Measurements from ENCODE around the gene ADRA1B. TPM values are rescaled to one million over a fixed set of nuclear protein-coding genes. Genes with fewer than 3 reads are reported as not detected.
"Not testable (repeated sequence)": the region's sequence is repeated elsewhere in the genome, so short reads cannot be mapped to it uniquely, and the experiment has no call there.

The ADRA1B gene
- polyA plus RNA-seq, 1 donor from 2014 or later: not detected

DNA sequence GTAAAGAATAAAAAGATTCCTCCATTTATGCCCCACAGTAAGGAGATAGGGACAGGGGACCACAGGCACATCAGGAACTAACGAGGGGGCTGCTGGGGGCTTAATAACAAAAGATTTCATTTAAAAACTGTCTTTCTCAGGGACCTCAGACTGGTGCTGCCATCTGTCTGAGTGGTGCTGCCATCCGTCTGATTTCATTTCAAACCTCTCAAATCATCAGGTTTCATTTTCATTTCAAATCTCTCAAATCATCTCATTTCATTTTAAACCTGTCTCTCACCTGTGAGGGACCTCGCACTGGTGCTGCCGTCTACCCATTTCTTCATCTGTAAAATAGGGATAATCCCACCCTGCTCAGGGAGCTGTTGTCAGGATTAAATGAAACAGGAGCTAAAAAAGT, 45.9 kb downstream of the ADRA1B start:
- Mint-ChIP-seq H3K9me3 (no peaks in the 10 kb centered on the region), H3K27me3 (peaks cover 5% of the 10 kb centered on the region), H3K27ac (no peak overlapping the region), H3K4me1 (peaks cover 0 to 2% (median 0%) of the 10 kb centered on the region in 3 donors), H3K4me3 (no peak overlapping the region), H3K36me3 (no peaks in the 10 kb centered on the region)

DNA sequence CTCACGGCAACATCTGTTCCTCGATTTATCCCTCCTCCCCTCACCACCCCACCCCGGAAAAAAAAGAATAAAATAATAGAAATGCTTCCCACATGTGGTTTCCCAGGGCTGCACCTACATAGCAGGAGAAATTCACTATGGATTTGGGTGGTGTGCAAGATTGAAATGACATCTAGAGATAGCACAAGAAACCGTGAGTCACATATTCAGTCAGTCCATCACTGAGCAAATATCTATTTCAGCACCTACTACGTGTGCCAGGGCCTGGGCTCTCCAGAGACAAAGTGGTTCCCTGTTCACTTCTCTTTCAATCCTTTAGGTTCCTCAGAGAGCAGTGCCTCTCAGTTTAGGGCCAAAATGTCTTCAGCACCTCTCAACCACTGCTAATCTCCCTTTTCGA, 47.7 kb downstream of the ADRA1B start:
- Mint-ChIP-seq H3K27me3 (peaks cover 5% of the 10 kb centered on the region), H3K4me3 (no peak overlapping the region), H3K9me3 (no peaks in the 10 kb centered on the region), H3K36me3 (no peaks in the 10 kb centered on the region), H3K27ac (peak overlapping the region in 1 of 3 donors; percentile 35), H3K4me1 (peaks cover 0 to 2% (median 0%) of the 10 kb centered on the region in 3 donors)

GRCh38 chr5:159965031-159965837, 49.0 kb downstream of the ADRA1B start:
- H3K36me3 Mint-ChIP-seq: no peaks in the 10 kb centered on the region
- H3K4me1 Mint-ChIP-seq: peaks cover 0 to 2% (median 0%) of the 10 kb centered on the region in 3 donors
- no peaks in the 10 kb centered on the region for H3K9me3 Mint-ChIP-seq
- H3K4me3 Mint-ChIP-seq: no peak overlapping the region
- peak overlapping the region in 1 of 3 donors; percentile 78 for H3K27ac Mint-ChIP-seq
- peaks cover 6% of the 10 kb centered on the region for H3K27me3 Mint-ChIP-seq

GRCh38 chr5:159965838-159966128, 49.5 kb downstream of the ADRA1B start:
- H3K27ac Mint-ChIP-seq, H3K36me3 Mint-ChIP-seq, H3K4me1 Mint-ChIP-seq, H3K27me3 Mint-ChIP-seq, H3K9me3 Mint-ChIP-seq, H3K4me3 Mint-ChIP-seq: not testable (repeated sequence)

DNA sequence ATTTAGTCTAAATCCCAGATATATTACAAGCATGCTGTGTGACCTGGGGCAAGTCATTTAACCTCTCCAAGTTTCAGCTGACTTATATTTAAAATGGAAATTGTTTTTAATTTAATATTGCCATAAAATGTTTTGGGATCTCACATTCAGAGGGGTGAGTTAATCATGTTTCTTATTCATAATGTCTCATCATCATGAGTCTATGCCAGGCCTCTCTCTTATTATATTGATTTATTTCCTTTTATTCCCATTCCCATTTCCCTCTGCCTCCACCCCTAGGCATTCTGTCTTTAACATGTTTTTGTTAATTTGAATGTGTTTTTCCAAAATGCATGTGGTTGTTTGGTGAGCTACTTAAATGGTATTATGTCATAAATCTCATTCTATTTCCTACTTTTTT, 53.7 kb downstream of the ADRA1B start:
- Mint-ChIP-seq H3K4me1 (peaks cover 2 to 8% (median 8%) of the 10 kb centered on the region in 3 donors), H3K4me3 (no peak overlapping the region)

DNA sequence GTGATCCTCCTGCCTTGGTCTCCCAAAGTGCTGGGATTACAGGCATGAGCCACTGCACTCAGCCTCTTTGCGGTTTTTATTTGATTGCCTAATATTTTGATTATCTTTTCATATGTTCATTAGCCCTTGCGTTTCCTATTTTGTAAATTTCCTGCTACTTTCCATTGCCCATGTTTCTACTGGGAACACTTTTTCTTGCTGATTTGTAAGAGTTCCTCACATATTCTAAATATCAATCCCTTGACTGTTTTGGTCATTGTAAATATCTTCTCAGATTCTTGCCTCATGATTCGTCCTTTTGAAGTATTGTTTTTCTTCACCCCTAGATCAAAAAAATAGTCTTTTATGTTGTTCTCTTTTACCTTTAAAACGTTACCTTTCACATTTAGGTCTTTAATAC, 54.8 kb downstream of the ADRA1B start:
- Mint-ChIP-seq H3K27me3 (peaks cover 33% of the 10 kb centered on the region), H3K4me1 (peaks cover 2 to 8% (median 8%) of the 10 kb centered on the region in 3 donors), H3K36me3 (no peaks in the 10 kb centered on the region), H3K9me3 (no peaks in the 10 kb centered on the region), H3K4me3 (peak overlapping the region in 1 of 4 donors; percentile 53), H3K27ac (no peak overlapping the region)

More for the DNA sequence above, 53.7 kb downstream of the ADRA1B start:
- Mint-ChIP-seq H3K27ac (no peak overlapping the region), H3K27me3 (peaks cover 37% of the 10 kb centered on the region), H3K9me3 (no peaks in the 10 kb centered on the region), H3K36me3 (no peaks in the 10 kb centered on the region)

DNA sequence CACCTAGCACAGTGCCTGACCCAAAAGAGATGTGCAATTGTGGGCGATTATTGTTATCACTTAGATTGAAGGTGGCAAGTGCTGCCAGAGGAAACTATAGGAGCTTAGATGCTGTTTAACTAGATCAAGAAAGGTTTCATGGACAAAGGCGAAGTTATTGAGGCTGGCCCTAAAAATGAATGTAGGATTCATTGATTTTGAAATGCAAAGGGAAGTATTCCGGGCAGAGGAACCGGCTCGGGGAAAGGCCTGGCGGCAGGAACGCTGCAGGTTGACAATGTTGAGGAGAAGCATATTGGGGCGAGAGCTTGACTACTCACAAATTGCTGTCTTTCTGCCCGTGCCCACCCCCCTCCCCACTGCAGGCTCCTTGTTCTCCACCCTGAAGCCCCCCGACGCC, 55.2 kb downstream of the ADRA1B start:
- Mint-ChIP-seq H3K27me3 (peaks cover 33% of the 10 kb centered on the region), H3K9me3 (no peaks in the 10 kb centered on the region), H3K4me3 (peak overlapping the region; percentile 25 to 83 (median 40)), H3K36me3 (no peaks in the 10 kb centered on the region), H3K27ac (no peak overlapping the region), H3K4me1 (peaks cover 2 to 8% (median 8%) of the 10 kb centered on the region in 3 donors)

GRCh38 chr5:159971931-159972461, 55.7 kb downstream of the ADRA1B start:
- Mint-ChIP-seq H3K9me3 (no peaks in the 10 kb centered on the region), H3K27me3 (peaks cover 33% of the 10 kb centered on the region), H3K4me3 (peak overlapping the region in 3 of 4 donors; percentile 25 to 83 (median 27)), H3K27ac (no peak overlapping the region), H3K4me1 (peaks cover 2 to 8% (median 8%) of the 10 kb centered on the region in 3 donors), H3K36me3 (no peaks in the 10 kb centered on the region)

- Mint-ChIP-seq H3K4me1 (peaks cover 2 to 8% (median 8%) of the 10 kb centered on the region in 3 donors), H3K4me3 (peak overlapping the region; percentile 15 to 88 (median 50)), H3K27ac (no peak overlapping the region), H3K27me3 (peaks cover 37% of the 10 kb centered on the region), H3K9me3 (no peaks in the 10 kb centered on the region), H3K36me3 (no peaks in the 10 kb centered on the region)
These were observed 56.5 kb downstream of the ADRA1B start for GRCh38 chr5:159972538-159973362.

DNA sequence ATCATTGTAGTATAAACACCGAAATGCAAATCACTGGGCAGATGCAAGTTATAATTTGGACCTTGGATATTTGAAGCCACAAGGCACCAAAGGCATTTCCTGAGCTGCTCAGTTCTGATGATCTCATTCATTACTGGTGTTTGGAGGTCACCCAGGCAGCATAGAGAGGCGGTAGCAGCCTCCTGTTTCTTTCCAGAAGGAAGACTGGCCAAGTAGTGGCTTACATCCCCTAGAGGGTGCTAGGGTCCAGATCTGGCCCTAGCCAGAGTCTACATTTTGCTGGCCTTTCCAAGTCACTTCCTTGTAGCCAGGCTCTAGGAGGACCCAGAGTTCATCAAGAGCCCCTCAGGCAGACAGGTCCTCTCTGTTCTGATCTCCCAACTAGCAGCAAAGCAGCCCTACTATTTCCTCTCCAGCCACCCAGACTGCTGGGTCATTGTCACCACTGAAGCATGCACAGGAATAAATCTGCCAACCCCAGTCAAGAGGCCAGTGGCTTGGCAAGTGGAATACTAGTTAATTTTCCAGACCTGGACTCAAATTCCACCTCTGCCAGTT, 59.3 kb downstream of the ADRA1B start:
- no peaks in the 10 kb centered on the region for H3K9me3 Mint-ChIP-seq

GRCh38 chr5:159976921-159977320, 60.6 kb downstream of the ADRA1B start:
- H3K27ac Mint-ChIP-seq: no peak overlapping the region
- H3K36me3 Mint-ChIP-seq: no peaks in the 10 kb centered on the region
- H3K4me3 Mint-ChIP-seq: no peak overlapping the region
- peaks cover 0 to 4% (median 2%) of the 10 kb centered on the region in 3 donors for H3K4me1 Mint-ChIP-seq
- H3K27me3 Mint-ChIP-seq: peaks cover 28% of the 10 kb centered on the region
- H3K9me3 Mint-ChIP-seq: no peaks in the 10 kb centered on the region

More for the DNA sequence above, 59.3 kb downstream of the ADRA1B start:
- peak overlapping the region in 1 of 4 donors; percentile 8 for H3K4me3 Mint-ChIP-seq
- no peaks in the 10 kb centered on the region for H3K36me3 Mint-ChIP-seq
- no peak overlapping the region for H3K27ac Mint-ChIP-seq
- peaks cover 34% of the 10 kb centered on the region for H3K27me3 Mint-ChIP-seq
- H3K4me1 Mint-ChIP-seq: peaks cover 2 to 8% (median 8%) of the 10 kb centered on the region in 3 donors

- H3K4me1 Mint-ChIP-seq: no peaks in the 10 kb centered on the region
- H3K9me3 Mint-ChIP-seq: no peaks in the 10 kb centered on the region
- H3K27me3 Mint-ChIP-seq: peaks cover 19% of the 10 kb centered on the region
- H3K27ac Mint-ChIP-seq: no peak overlapping the region
- H3K36me3 Mint-ChIP-seq: no peaks in the 10 kb centered on the region
- H3K4me3 Mint-ChIP-seq: no peak overlapping the region
These were observed 62.1 kb downstream of the ADRA1B start for GRCh38 chr5:159978358-159978757.

DNA sequence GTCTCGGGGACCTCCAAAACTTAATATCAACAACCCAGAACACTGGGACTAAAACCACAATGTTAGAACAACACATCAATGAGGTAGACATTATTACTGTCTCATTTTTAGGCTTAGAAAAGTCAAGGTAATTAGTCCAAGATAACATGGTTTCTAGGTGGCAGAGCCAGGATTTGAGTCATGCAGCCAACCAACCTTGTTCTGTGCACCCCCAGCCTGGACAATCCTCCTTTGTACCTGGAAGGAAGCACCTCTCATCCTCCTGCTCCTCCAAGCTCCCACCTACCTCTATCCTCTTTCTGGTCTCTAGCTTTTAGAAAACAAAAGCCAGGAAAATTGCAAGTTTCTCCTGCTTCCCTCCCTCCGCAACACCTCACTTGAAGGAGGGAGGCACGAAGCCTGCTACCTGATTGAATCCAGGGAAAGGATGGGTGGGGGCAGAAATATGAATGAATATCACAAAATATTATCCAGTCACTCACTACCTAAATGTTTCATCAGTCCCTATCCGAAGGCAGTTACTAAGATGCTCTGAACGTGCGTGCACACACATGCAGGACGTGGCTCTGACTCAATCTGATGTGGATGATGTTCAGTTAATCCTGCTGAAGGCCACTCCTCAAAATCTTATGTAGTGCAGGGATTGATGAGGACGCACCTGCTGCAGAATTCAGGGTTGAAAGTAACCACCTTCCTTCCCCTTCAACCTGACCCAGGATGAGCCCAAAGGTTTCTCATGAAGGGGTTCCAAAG, 66.3 kb downstream of the ADRA1B start:
- Mint-ChIP-seq H3K27me3 (peaks cover 2% of the 10 kb centered on the region), H3K4me1 (peaks cover 0 to 5% (median 3%) of the 10 kb centered on the region in 3 donors), H3K27ac (no peak overlapping the region), H3K36me3 (no peaks in the 10 kb centered on the region), H3K4me3 (no peak overlapping the region), H3K9me3 (no peaks in the 10 kb centered on the region)

- H3K4me3 Mint-ChIP-seq: peak overlapping the region; percentile 70 to 89 (median 80)
- peaks cover 0 to 5% (median 4%) of the 10 kb centered on the region in 3 donors for H3K4me1 Mint-ChIP-seq
- H3K36me3 Mint-ChIP-seq: no peaks in the 10 kb centered on the region
- H3K27ac Mint-ChIP-seq: peak overlapping the region; percentile 20 to 78 (median 73)
- no peaks in the 10 kb centered on the region for H3K9me3 Mint-ChIP-seq
- peaks cover 2% of the 10 kb centered on the region for H3K27me3 Mint-ChIP-seq
These were observed 70.9 kb downstream of the ADRA1B start for GRCh38 chr5:159987031-159987674.
